GM19372 (cell line): Measurements from ENCODE around the gene NAA60.
"Not testable (repeated sequence)": the region's sequence is repeated elsewhere in the genome, so short reads cannot be mapped to it uniquely, and the experiment has no call there.

ENCODE experiments used
- ATAC-seq: cut with Tn5 transposase; IDR thresholded peaks from one replicate; pipeline ENCODE4 v1.9.1; 2021; ENCODE audit warnings: mild to moderate bottlenecking, low read depth, moderate library complexity; ENCODE audit not compliant: unreplicated experiment

NAA60 gene

GRCh38 chr16:3460585-3460984 lies 17.1 kb downstream of the NAA60 start:
- ATAC-seq: no peak

DNA sequence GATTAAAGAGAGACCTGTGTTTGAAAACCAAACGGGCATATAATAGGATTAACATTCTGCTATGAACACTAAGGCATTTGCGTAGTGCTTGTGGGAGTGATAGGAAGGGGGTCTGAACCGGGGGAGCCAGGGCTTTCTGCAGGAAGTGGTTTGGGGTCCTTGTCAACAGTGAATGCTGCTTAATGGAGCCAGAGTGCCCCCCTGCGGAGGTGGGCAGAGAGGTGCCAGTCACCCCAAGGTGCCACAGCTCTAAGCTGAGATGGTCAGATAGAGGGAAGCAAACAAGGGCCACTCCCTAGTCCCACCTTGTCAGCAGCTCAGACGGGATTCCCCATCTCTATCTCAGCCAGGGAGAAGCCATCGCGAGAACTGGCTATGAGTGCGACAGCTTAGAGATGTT lies 17.7 kb downstream of the NAA60 start:
- no peak for ATAC-seq

DNA sequence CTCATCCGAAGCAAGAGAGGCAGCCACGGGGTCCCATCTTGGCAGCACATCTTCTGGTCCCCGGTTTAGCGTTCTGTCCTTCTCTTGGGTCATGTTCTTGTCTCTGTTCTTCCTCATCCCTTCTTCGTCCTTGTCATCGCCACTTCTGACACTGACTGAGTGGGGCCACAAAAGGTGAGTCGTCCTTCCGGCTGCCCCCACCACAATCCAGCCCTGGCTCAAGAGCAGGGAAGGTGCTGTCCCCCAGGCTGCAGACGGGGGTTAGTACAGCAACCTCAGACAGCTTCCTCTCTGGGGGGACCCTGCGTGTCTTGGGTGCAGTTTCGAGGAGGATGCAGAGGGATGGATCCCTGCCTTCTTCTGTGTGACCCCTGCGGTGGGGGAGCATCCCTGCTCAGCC lies 21.8 kb downstream of the NAA60 start:
- no peak for ATAC-seq

GRCh38 chr16:3465911-3466584 lies 22.6 kb downstream of the NAA60 start:
- no peak for ATAC-seq

DNA sequence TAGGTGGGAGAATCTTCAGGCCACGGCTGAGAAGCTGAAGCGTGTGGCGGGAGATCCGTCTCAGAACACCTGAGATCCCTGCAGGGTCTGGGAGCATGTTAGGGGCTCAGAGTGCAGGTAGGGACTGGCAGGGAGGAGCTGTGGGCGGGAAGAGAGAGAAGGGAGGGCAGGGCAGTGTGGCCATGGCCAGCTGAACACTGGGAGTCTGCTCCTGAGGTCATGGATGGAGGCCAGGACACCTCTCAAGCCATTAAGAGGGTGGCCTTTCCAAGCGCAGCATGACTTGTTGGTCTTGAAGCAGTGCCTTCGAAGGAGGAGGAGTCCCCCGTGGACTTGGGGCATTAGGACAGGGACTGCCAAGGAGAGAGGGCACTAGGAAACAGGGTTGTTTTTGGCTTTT lies 23.7 kb downstream of the NAA60 start:
- no peak for ATAC-seq

- ATAC-seq: no peak
Observed at GRCh38 chr16:3467921-3468320, 24.4 kb downstream of the NAA60 start.

DNA sequence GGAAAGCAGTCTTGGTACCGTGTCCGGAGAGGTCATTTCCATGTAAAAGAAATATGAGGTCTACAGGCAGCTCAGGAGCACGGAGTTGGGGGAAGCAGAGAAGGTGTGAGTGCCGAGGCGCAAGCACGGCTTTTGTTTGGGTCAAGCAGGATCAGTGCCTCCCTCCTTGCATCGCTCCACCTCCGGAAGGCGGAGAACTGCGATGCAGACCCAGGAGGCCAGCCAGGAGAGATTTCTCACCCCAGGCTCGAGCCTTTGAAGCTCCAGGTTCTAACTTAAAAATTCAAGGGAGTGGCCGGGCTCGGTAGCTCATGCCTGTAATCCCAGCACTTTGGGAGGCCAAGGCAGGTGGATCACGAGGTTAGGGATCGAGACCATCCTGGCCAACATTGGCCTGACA lies 25.0 kb downstream of the NAA60 start:
- no peak for ATAC-seq

- no peak for ATAC-seq
Observed at GRCh38 chr16:3469736-3470135, 26.3 kb downstream of the NAA60 start.

DNA sequence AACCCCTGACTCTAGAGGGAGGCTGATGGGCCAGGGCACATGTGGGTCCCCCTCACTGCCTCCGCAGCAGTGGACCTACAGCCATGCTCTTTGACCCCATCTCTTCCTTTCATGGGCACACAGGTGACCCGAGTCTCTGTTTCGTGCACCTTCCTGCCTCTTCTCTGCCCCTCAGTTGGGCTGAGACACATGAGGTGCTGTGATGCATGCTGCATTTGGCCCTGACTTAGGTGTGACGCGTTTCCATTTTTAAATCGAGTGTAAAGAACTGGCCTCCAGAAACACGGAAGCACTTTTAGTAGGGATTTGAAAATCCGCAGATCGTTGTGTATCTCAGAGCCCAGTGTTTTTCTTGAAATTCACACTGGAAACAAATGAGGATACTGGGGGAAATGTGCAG lies 27.2 kb downstream of the NAA60 start:
- ATAC-seq: no peak

GRCh38 chr16:3471518-3472176 lies 28.2 kb downstream of the NAA60 start:
- ATAC-seq: no peak

- ATAC-seq: no peak
Observed at GRCh38 chr16:3472878-3473595, 29.6 kb downstream of the NAA60 start.

DNA sequence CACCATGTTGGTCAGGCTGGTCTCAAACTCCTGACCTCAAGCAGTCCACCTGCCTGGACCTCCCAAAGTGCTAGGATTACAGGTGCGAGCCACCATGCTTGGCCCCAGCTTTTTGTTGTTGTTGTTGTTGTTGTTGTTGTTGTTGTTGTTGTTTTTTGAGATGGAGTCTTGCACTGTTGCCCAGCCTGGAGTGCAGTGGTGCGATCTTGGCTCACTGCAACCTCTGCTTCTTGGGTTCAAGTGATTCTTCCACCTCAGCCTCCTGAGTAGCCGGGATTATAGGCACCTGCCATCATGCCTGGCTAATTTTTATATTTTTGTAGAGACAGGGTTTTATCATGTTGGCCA lies 30.1 kb downstream of the NAA60 start:
- not testable (repeated sequence) for ATAC-seq

DNA sequence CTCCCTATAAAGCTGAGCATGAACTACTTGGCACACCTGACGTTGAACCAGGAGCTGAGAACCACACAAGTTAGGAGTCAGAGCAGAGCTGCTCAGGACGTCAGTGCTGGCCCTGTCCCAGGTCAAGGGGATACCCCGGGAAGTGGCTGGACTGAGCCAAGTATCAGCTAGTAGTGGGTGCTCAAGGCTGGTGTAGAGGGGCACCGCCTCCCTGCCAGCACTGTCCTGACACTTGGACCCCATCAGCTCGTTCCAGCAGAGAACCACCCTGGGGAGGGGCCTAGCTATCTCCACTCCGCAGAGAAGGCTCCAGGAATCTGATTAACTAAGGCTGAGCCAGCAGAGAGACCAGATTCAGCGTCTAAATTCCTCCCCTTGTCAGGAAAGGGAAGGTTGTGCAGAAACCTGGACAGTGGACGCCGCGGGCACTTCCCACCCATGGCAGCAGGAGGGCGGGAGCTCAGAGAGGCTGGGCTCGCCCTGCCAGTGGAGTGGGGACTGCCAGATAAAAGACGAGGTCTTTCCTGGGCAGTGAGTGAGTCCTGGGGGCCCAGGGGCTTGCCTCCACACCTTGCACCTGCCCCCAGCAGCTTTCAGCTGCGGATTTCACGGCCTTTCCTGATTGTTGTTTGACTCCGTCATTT lies 30.8 kb downstream of the NAA60 start:
- no peak for ATAC-seq

GRCh38 chr16:3474870-3475269 lies 31.4 kb downstream of the NAA60 start:
- not testable (repeated sequence) for ATAC-seq

GRCh38 chr16:3475604-3476375 lies 32.3 kb downstream of the NAA60 start:
- no peak for ATAC-seq

- no peak for ATAC-seq
Observed at GRCh38 chr16:3476409-3476808, 32.9 kb downstream of the NAA60 start.

DNA sequence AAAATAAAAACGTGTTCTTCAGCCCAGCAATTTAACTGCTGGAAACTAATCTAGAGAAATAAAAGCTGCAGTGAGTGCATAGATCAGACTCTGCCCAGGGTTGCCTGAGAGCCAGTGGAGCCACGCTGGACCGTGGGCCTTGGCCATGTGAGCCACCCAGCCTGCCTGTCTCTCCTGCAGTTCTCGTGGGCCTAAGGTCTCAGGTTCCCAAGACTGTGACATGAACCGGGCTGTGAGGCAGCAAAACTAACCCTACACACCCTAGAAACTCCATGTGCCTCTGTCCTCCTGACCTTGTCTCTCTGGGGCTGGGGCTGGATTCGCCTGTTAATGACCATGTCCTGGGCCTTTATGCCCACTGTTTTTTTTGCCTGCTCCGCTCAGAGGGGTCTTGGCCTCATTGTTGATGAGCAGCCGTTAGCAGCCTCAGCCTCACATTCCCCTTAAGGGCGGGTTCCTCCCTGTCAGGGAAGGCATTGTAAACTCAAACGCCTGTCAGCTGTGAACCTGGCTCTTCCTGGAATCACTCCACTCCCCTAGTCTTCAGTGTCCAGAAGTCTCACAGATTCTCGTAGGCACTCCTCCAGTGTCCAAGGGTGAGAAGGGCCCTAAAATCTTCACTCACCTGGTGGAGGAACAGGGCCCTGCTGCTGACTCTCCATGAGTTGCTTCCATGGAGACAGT lies 34.9 kb downstream of the NAA60 start:
- no peak for ATAC-seq

DNA sequence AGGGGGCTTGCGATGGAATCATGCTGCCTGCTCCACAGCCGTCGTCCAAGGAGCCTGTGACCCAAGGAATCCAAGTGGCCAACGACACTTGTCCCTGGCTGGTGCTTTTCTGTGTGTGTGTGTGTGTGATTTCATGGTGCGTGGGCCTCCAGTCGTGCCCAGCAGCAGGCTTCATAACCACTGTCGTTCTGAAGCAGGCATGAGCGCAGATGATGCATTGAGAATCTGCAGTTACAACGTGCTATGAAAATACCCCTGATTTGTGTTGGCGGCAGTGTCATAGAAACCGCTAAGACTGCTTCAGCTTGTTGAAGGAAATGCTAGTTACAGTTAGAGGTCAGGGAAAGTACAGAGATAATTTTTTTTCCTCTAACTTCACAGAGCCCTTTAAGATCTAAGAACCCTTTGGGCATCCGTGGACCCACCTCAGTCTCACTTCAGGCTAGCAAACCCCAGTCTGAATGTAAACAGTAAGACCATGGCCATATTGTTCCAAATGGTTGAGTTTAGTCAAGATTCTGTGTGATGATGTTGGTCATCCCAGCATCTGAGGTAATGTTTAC lies 36.3 kb downstream of the NAA60 start:
- no peak for ATAC-seq

- no peak for ATAC-seq
Observed at GRCh38 chr16:3480901-3481695, 37.6 kb downstream of the NAA60 start.
